ENCODE results near the gene MEIS1. TPM values are rescaled to one million over a fixed set of nuclear protein-coding genes. Genes with fewer than 3 reads are reported as not detected.

MEIS1 gene
- total RNA-seq, 1 experiment from 2014 or later: 0.66 TPM

DNA sequence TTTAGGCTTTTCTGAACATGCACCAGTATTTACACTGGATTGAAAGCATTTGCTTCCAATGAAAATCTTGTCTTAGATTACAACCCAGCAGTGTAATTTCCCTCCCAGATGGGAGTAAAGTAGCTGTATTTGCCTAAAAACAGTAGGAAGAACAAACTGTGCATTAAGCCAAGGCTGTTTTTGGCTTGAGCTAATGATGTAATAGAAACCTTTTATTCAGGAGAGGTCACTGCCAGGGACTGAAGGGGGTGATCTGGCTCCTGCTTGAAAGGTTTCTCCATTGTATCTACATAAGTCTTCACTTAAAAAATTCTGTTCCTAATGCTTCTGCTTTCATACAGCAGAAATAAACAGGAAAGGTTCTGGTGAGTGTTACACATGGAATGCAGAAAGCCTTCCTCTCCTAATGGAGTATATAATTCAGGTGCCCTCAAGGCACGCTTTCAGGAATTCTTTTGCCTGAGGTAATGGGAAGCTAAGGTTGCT is 74.4 kb downstream of the MEIS1 start:
- no peak overlapping the region for H4K5ac ChIP-seq (ENCODE audit: insufficient read length, low read depth, low read length)
- H2BK20ac ChIP-seq (ENCODE audit: low read depth, low read length, poor library complexity, severe bottlenecking): no peak overlapping the region
- H2BK5ac ChIP-seq (ENCODE audit: insufficient read length, low read length): no peak overlapping the region
- no peak overlapping the region for H2AFZ ChIP-seq (ENCODE audit: low read length)
- DNase-seq: no peak
- H3K79me2 ChIP-seq (ENCODE audit: insufficient read depth, low read length): no peaks in the 10 kb centered on the region
- no peak overlapping the region for H3K18ac ChIP-seq (ENCODE audit: insufficient read length, low read depth, low read length)
- no peaks in the 10 kb centered on the region for H3K9me3 Mint-ChIP-seq
- peaks cover 8% of the 10 kb centered on the region for H3K27me3 Mint-ChIP-seq (ENCODE audit: low read depth)
- no peaks in the 10 kb centered on the region for H3K9me3 ChIP-seq (ENCODE audit: control insufficient read depth, low read depth, low read length)
- no peak overlapping the region for H4K8ac ChIP-seq (replicated peaks; ENCODE audit: insufficient read length, low read depth, low read length)
- H3K27ac ChIP-seq (ENCODE audit: insufficient read length, low read depth, low read length): no peak overlapping the region
- no peaks in the 10 kb centered on the region for H3K36me3 Mint-ChIP-seq (ENCODE audit: insufficient read depth in 1 of 3, low read depth in 3 of 3)
- no peaks in the 10 kb centered on the region; the same call in 1 of the 2 replicates for H3K27me3 ChIP-seq (ENCODE audit: insufficient read depth, low read length)
- no peak for TF ChIP-seq CTCF (conservative IDR thresholded peaks at IDR 0.05)
- WGBS (ENCODE audit: extremely low coverage, insufficient read length, low lambda C conversion rate): no CpG with 5 or more reads among the region's 1 CpG
- H3T11ph ChIP-seq (ENCODE audit: low read length): no peak overlapping the region
- H2BK15ac ChIP-seq (ENCODE audit: low read depth, low read length): no peak overlapping the region
- no peak overlapping the region for H3K27ac Mint-ChIP-seq
- no peaks in the 10 kb centered on the region for H4K20me1 ChIP-seq (ENCODE audit: control insufficient read depth, insufficient read depth, insufficient read length)
- no peak overlapping the region for H3K9ac ChIP-seq (ENCODE audit: extremely low read depth, insufficient read length, low read length)
- H2BK12ac ChIP-seq (ENCODE audit: insufficient read length, low read depth, low read length): no peak overlapping the region
- H3K4me2 ChIP-seq (ENCODE audit: insufficient read depth, insufficient read length, low read length): no peak overlapping the region
- no peaks in the 10 kb centered on the region for H3K23me2 ChIP-seq (ENCODE audit: insufficient read length, low read depth, low read length, poor library complexity, severe bottlenecking)
- H2AK5ac ChIP-seq (ENCODE audit: insufficient read length, low read length): no peak overlapping the region
- H3K4me1 Mint-ChIP-seq: peaks cover 44 to 52% of the 10 kb centered on the region in 2 experiments
- no peak overlapping the region for H4K91ac ChIP-seq (ENCODE audit: insufficient read length, low read depth, low read length)
- no peak overlapping the region for H2BK120ac ChIP-seq (ENCODE audit: low read depth, low read length, poor library complexity, severe bottlenecking)
- H3K79me1 ChIP-seq (ENCODE audit: insufficient read depth, low read depth, low read length, poor library complexity, severe bottlenecking): no peaks in the 10 kb centered on the region
- no peak overlapping the region for H3K14ac ChIP-seq (ENCODE audit: insufficient read depth, low read length)
- H3K23ac ChIP-seq (ENCODE audit: insufficient read length, low read depth, low read length): no peak overlapping the region
- H3K4me1 ChIP-seq (ENCODE audit: insufficient read depth, low read length): peaks cover 18% of the 10 kb centered on the region
- no peak overlapping the region; a peak in 1 of 5 replicates for H3K4me3 Mint-ChIP-seq
- no peak overlapping the region for H3K4ac ChIP-seq (ENCODE audit: low read depth, low read length)
- no peak overlapping the region for H3K56ac ChIP-seq (ENCODE audit: insufficient read length, low read depth, low read length)

Measured in H9 (cell line).